ENCODE data around the gene NES. TPM values are rescaled to one million over a fixed set of nuclear protein-coding genes. Genes with fewer than 3 reads are reported as not detected.
"Not testable (repeated sequence)": the region's sequence is repeated elsewhere in the genome, so short reads cannot be mapped to it uniquely, and the experiment has no call there.

Gene NES
- total RNA-seq, 1 donor from 2014 or later: 78.8 TPM

DNA sequence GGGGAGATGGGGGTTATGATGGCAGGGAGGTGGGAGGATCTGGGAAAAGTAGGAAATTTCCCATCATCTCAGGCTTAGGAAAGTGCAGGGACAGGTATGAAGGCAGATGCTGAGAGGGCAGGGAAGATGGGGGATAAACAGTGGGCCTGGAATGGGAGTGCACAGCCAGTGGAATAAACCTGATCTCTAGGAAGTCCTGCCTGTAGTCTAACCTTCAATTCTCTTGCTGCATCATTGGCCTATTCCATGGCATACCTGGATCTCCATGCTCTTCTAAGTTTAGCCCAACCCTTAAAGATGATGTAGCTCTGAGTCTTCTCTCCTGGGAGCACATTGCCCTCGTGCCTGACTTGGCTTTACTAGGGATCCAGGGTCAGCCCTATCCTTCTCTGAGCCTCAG, 32.6 kb downstream of the NES start:
- no peak for DNase-seq

DNA sequence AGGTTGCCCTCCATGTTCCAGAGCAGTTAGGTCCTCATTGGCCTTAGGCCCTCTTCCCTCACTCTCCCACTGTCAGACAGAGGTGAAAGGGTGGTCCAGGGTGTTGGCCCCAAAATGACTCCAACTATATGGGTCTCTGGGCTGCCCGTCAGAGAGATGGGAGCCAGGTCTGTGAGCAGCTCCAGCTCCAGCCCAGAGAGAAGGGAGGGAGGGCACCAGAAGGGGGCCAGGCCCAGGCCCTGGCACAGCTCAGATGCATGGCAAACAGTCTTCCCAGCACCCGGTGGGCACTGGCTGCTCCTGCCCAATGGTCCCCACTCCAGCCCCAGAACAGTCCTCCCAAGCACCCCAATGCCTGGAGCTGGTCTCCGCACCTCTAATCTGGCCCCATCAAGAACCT, 33.1 kb downstream of the NES start:
- DNase-seq: no peak

DNA sequence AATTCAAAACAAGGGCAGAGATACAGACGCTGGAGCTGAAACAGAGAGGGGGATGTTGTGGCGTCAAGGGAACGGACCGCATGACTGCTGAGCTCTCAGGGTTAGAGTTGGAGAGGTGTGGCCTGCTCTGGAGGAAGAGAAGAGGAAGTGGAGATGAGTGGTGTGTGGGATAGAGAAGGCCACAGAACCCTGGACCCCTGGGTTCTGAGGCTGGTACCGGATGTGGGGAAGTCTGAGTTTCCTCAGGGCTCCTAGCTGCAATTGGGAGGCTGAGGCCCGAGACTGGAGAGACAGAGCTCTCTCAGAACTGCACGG, 33.5 kb downstream of the NES start:
- DNase-seq: no peak

DNA sequence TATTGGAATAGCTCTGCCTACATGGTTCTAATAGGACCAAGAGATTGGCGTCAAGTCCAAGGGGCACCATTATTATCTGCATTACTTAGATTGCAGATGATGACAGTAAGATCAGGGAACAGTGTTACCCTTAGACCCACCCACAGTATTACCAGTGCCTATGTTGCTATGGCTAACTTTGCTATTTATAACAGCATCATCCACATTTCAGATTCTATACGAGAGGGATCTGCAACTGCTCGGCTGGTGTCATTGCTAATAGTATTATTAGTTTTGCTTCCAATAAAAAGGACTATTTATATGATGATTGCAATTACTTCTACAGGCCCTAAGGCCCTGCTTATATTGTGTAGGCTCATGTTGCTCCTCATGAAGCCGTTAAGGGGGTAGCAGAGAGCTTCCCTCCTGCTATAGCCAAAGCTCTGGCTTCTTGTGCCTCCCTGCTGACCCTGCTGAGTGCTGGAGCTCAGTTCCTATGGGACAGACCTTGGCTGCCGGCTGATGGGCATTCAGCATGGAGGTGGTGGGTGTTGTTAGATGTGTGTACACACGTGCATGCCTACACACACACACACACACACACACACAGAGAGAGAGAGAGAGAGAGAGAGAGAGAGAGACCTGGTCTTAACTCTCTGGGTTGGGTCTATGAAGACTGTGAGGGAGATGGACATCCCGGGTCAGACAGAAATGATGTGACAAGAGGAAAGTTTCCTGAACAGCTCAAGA, 34.0 kb downstream of the NES start:
- DNase-seq: no peak

DNA sequence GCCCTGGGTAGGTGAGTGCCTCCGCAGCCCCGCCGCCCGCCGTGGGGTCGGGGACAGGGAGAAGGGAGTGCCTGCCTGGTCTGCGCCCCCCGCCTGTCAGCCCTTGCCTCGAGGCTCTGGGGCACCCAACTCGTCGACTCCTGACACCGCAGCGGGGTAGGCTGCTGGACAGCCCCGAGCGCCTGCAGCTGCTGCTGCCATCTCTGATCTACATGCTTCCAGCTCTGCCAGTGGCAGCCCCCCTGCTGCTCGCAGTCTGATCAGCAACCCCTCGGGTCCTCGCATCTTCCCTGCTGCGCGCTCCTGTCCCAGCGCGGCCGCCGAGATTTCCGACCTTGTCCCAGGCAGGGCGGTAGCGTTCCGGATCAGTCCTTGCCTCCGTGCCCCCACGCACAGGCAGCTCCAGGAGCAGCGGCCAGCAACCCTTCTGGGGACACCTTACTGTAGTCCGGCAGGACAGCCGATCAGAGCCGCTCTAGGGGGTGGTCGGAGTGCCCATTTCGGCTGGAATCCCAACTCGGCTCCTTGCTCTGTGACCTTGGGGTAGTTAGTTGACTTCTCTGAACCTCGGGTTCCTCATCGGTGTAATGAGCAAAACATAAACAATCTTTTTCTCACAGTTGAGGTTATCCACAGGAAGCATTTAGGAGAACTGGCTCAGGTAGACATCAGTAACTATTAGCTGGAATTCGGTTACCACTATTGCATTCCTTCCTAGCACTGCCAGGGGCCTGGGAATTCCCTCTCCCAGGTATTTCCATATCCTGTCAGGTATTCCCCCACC, 34.8 kb downstream of the NES start:
- DNase-seq: no peak

DNA sequence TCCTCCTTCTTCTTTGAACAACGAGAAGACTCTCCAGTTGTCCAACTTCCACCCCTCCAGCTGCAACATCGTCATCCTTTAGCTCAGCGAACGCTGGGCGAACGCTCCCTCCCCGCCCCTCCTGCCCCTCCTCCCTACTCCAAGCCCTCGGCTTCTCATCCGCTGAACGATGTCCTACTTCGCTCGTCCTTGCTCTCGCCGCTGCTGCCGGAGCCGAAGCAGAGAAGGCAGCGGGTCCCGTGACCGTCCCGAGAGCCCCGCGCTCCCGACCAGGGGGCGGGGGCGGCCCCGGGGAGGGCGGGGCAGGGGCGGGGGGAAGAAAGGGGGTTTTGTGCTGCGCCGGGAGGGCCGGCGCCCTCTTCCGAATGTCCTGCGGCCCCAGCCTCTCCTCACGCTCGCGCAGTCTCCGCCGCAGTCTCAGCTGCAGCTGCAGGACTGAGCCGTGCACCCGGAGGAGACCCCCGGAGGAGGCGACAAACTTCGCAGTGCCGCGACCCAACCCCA, 35.4 kb downstream of the NES start, which contains the start of gene BCAN:
TSS of gene BCAN (plus strand) at position 357 of the 504 bp plus-strand sequence. CDS start 3,938 bp downstream, outside the sequence.
- no peak for DNase-seq

DNA sequence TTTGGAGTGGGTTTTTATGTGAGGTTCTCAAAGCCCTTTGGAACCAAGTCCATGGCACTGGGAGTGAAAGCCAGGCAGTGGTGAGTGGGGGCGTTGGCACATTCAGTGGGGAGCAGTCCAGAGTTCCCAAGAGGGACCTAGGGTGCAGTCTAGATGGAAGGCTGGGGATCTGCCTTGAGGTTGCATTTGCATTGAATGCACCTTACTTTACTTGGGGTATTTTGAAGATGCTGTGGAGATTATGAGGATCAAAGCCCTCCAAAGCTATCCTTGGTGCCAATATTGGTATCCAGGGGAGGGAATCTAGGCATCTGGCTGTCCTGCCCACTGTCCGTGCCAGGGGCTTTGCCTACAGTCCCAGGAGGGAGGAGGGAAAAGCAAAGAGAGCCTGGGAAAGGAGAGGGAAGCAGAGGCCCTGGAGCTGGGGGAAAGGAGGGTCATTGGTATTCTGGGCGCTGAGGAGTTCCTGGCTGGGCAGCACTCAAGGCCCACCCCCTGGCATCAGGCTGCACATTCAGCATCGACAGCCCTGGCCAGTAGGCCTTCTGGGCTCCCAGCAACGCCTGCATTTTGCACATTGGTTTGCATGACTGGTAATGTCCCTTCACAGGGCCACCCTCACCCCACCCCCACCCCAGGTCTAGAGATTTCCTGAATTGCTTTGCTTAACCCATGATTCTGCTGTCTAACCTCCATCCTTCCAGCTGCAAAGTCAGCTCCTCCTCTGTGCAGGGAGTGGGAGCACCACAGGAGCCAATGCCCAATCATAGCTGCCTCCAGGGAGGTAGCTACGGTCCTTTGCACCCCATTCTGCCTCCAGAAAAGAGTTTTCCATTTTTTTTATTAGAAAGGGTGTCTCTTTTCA, 36.1 kb downstream of the NES start:
- no peak for DNase-seq

DNA sequence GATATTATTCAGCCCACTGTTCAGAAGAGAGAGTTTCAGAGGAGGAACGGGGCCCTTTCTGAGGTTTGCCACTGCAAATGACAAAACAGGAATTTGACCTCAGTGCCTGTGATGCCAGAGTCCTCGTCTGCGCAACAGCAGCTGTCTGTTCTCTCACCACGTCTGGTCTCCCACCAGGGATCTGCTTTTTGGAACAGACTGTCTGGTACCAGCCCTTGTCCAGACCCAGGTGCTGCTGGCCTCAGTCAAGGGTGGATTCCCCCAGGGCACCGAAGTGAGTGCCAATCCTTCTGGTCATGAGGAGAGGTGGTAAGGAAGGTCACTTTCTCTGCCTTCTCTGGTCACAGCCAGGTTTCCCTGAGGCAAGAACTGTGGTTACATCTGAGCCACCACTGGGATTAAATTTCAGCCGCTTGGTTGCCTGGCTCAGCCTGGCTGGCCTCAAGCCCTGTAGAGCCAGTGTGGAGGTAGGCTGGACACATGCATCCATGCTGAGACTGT, 37.6 kb downstream of the NES start:
- no peak for DNase-seq

DNA sequence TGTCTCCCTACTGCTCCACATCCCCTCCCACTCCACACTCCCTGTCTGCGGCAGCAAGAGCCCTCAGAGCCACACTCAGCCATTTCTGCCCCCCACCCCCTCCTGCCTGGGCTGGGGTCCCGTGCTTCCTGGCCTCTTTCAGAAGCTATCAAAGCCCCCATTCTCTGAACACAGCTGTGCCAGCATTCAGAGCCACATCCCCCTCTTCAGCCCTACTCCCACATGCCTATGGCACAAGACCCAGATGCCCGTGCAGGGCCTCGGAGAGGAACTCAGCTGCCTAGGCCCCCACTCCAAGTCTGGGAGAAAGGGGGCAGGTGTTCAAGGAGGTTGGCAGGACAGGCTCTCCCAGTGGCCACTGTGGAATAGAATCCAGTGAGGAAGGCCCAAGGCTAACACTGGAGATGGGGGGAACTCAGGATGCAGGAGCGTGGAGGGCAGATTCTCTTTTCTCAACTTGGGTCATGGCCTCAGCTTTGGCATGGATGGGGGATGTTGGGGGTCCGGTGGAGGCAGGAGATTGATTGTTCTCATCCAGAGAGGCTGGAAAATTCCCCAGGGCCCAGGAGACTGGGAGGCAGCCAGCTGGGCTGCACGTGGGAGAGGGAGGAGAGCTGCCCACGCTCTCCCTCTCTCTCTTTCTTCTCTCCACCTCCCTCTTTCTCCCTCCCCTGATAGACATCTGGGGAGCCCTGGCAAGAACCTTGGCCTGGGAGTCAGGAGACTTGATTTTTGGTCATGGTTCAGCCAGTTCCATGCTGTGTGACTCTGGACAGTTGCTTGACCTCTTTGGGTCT, 38.8 kb downstream of the NES start:
- no peak for DNase-seq

DNA sequence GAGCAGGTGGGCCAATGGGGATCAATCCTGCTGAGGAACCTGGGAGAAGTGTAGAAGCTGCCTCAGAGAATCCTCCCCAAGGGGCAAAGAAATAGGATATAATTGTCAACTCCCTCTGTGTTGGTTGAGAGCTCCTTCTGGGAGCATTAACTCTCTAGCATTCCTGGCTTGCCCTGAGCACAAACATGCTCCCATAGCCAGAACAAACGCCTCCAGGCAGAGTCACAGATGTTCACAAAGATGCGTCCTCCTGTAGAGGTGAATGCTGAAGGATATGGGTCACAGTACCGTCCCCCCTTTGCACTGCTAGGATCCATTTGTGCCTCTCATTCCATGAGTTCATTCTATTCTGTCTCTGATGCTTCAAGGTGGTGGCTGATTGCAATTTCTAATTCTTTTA, 44.9 kb downstream of the NES start:
- DNase-seq: no peak

DNA sequence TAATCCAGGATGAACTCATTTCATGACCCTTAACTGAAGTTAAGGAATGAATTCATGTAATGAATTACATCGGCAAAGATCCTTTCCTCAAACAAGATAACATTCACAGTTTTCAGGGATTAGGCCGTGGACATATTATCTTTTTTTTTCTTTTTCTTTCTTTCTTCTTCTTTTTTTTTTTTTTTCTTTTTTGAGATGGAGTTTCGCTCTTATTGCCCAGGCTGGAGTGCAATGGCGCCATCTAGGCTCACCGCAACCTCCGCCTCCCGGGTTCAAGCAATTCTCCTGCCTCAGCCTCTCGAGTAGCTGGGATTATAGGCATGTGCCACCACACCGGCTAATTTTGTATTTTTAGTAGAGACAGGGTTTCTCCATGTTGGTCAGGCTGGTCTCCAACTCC, 46.1 kb downstream of the NES start:
- DNase-seq: not testable (repeated sequence)

DNA sequence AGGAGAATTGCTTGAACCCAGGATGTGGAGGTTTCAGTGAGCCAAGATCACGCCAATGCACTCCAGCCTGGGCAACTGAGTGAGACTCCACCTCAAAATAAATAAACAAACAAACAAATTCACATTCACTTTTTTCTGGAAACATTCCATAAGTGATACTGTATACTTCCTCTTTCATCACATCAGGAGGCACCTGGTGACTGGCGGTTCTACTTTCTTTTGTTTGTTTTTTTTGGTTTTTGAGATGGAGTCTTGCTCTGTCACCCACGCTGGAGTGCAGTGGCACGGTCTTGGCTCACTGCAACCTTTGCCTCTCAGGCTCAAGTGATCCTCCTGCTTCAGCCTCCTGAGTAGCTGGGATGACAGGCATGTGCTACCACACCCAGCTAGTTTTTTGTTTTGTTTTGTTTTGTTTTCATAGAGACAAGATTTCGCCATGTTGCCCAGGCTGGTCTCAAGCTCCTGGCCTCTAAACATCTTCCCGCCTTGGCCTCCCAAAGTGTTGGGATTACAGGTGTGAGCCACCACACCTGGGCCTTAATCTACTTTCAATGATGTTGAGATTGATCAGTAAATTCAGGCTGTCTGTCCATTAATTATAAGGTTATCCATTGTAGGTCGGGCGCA, 47.3 kb downstream of the NES start:
- no peak for DNase-seq

DNA sequence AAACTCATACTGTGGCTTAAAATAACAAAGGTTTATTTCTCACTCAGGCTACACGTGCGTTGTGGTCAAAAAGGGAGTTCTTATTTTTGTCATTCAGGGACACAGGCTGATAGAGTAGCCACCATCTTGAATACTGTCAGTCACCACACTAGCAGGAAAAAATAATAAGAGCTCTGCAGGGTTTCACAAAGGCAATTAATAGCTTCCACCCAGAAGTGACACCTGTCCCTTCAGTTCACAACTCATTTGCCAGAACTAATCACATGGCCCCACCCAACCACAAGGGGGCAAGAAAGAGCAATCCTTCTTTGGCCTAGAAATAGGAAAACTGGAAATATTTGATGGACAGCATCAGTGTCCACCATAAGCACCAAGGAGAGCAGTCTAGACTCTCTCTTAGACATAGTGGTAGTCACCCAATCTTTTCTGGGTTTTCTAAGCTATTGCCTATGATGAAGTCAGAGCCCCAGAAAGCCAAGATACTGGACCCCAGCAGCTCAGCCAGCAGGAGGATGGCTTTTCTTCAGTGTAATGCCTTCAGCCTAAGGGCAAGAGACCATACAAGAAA, 49.8 kb downstream of the NES start:
- DNase-seq: peak; percentile 82

DNA sequence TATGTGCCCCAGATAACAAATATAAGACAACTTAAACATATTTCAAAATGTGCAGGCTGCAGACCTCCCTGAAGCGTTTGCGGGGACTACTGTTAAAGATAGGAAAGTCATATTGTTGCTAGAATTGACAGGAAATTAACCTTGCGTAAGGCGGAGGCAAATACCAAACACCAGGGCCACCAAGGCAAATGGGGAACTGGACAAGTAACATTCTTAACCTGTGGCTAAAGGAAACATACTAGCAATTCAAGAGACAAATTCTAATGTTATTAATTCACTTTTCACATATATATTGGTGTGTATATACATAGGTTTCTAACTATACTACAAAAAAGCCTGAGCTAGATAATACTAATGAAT, 51.1 kb downstream of the NES start:
- no peak for DNase-seq

DNA sequence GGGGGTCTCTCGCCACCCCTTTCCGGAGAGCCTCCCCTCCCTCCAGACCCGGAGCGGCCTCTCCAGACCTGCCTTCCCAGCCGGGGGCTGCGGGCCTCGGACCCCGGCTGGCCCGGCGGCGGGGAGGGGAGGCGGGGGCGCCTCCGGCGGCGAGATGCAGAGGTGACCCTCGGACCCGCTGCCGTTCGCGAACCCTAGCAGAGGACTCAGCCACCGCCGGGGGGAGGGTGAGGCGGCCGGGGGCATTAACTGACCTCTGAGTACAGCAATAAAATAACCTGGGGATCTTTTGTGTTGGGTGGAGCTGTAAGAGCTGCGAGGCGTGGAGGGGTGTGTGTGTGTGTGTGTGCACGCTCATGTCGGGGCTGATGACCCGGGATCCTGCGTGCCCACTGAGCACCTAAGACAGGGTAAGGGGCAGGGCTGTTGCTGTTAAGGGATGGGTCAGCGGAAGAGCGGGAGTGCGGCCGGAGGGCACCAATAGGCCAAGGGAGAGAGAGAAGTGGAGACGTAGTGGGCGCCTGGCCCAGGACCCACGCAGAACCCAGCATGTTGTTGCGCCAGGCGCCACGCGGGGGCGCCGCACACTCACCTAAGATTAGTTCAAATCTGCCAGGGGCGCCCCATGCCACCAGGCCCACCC, 51.6 kb downstream of the NES start:
- DNase-seq: peak; percentile 71

DNA sequence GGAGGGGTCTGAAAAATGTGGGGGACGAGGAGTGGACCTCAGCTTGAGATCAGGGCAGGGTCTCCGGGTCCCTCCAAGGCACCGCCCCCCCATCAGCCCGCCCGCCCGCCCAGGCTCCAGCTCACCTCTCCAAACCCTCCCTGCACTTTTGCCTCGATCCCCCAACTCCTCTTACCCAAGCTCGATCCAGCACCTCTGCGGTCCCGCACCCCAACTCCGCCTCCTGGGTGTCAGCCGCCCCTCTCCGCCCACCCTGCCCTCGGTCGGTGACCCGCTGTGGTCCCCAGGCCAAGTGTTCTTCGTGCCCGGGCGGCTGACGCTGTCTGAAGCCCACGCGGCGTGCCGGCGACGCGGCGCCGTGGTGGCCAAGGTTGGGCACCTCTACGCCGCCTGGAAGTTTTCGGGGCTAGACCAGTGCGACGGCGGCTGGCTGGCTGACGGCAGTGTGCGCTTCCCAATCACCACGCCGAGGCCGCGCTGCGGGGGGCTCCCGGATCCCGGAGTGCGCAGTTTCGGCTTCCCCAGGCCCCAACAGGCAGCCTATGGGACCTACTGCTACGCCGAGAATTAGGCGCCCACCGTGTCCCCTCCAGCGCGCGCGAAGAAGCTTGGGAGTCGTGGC, 52.3 kb downstream of the NES start:
- no peak for DNase-seq

DNA sequence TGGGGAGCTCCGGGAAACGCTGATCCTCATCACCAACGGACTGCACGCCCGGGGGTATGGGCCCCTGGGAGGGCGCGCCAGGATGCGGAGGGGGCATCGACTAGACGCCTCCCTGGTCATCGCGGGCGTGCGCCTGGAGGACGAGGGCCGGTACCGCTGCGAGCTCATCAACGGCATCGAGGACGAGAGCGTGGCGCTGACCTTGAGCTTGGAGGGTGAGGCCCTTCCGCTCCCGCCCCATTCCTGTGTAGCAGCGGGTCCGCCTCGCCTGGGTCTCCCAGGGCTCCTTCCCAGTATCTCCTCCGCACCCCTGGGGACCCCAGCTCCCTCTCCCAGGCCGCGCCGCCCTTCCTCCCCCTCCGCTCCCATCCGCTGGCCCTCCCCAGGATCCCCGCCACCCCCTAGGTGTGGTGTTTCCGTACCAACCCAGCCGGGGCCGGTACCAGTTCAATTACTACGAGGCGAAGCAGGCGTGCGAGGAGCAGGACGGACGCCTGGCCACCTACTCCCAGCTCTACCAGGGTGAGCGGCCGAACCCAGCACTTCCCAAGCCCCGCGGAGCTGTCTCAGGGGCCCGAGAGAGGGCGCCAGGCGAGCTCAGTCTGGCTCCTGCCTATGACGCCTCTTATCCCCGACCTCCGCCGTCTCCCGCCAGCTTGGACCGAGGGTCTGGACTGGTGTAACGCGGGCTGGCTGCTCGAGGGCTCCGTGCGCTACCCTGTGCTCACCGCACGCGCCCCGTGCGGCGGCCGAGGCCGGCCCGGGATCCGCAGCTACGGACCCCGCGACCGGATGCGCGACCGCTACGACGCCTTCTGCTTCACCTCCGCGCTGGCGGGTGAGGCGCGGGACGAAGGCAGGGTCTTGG, 53.0 kb downstream of the NES start:
- peak; percentile 66 for DNase-seq

DNA sequence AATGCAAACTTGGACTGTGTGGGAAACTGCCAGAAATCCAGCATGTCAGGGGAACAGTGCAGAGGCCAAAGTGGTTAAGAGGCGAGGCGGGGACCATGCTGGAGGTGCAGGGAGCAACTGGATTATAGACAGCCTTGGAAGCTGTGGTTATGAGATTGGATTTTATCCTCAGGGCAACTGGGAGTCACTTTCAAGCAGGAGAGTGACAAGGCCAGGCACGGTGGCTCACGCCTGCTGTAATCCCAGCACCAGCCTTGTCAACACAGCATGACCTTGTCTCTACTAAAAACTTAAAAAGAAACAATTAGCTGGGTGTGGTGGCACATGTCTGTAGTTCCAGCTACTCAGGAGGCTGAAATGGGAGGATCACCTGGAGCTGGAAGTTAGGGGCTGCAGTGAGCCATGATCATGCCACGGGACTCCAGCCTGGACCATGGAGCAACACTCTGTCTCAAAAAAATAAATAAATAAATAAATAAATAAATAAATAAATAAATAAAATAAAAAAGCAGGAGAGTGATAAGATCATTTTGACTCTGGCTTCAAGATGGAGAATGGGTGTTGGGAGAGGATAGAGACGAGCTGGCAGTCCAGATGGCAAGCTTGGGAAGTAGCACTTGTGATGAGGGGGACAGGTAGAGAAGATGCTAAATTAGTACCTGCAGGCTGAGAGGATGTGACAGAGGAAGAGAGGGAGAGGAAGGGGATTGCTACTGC, 54.5 kb downstream of the NES start:
- DNase-seq: no peak

DNA sequence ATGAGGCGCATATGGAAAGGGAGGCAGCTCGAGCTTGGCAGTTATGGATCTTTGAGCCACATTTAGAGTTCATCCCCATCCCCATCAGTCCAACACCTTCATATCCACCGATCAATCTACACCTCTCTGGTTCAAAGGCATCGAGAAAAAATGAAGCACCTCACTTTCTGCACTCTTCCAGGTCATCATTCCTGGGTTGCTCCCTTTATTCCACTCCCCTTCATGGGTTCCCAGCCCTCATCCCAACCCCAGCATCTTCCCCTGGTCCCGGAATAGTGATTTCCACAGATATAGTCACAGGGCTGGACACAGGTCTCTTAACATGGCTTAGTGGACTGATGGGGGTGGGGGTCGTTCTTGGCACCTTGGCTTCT, 57.6 kb downstream of the NES start:
- DNase-seq: no peak

Measured in dermis blood vessel endothelial cell (primary cell).